Amygdala (tissue), 56 donors: Measurements from ENCODE around the gene RAP1GAP2.
"Not testable (repeated sequence)": the region's sequence is repeated elsewhere in the genome, so short reads cannot be mapped to it uniquely, and the experiment has no call there.

Source experiments
- DNase-seq, 56 donors: peaks; one replicate each; lab custom pipeline; 2025; lab: John Stamatoyannopoulos, UW

RAP1GAP2 gene

DNA sequence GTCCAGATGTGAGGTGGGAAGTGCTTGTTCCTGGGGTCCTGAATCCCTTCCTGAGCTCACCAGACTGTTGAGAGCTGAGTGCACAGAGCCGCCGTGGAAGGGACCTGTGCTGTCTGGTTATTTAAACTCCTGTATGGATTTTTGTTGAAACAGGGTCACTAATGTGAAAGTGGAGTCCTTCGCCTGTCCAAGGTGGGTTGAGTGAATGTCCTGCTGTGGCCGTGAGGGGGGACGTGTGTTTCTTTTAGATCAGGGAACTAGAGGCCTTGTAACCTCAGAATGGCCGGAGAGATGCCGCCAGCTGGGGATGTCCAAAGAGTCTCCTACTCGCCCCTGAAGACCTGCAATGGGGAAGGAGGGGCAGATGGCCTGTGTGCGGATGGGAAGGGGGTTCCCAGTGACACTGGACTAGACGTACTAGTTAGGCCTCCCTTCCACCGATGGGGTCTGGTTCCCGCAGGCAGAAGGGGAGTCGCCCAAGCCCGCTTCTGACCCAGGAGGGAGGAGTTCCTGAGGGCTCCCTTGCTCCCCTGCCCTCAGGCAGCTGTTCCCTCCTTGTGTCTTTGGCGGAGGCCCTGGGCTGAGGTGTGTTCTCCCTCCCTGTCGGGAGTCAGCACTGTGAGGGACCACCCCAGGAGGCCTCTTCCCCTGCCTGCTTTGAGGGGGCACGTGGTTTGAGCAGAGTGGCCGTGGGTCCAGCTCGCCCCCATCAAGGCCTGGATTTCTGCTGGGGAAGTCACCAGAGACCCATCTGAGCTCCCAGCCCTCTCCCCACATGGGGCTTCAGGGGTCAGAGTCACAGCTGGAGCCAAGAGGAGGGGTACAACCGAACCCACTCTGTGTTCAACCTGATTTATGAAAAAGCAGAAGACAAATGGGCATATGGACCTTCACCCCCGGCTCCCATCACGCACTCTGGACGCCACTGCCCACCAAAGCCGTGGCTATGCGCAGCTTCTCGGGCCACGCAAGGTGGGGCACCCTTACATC lies 236.3 kb downstream of the RAP1GAP2 start:
- no peak for DNase-seq

DNA sequence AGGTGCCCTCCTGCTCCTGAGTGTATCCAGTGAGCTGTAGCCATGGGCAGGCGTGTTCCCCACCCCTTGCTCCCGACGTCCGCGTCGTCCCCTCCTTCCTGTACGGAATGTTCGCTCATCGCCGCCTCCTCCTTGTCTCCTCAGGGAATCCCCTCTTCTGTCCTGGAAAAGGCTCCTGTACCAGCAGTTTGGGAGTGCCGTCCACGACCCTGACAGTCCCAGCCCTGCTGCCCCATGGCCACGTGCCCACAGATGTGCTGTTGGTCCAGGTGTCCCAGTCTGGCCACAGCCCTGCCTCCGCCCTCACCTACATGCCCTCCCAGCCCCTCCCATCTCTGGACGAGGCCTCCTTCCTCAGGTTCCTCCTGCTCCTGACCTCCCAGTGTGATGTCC lies 237.0 kb downstream of the RAP1GAP2 start:
- no peak for DNase-seq

DNA sequence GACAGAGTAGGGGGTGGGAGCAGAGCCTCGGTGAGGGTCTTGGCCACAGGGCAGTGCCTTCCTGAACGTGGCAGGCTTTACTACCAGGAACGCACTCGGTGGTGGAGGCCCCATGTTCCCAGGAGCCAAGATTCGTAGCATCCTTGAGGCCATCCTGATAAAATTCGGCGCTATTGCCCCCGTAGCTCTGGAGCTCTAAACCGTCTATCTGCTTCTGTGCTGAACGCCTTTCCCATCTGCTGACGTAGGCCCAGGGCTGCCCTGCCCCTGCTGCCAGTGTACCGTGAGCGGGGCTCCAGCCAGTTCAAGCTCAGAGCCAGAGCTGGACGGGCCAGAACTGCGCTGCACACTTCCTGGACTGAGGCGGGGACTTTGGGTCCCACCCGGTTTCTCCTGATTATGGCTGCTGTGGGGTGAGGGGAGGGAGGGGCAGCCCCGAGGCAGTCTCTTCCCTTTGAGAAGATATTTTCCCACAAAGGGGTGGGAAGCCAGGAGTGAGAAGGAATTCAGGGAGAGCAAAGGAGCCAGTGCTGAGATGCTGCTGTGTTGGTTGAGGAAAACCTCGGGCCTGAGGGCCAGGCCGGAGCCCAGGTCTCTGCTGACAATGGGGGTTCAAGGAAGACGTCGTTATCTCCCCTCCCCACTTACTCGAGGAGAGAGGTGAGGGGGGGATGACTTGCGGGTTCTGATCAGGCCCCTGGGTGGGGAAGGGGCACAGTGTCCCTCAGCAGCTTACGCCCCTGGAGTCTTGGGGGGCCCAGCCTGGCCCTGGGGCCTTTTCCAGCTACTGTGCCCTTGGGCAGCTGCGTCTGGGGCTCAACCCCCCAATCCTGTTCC lies 237.7 kb downstream of the RAP1GAP2 start:
- DNase-seq = no peak

DNA sequence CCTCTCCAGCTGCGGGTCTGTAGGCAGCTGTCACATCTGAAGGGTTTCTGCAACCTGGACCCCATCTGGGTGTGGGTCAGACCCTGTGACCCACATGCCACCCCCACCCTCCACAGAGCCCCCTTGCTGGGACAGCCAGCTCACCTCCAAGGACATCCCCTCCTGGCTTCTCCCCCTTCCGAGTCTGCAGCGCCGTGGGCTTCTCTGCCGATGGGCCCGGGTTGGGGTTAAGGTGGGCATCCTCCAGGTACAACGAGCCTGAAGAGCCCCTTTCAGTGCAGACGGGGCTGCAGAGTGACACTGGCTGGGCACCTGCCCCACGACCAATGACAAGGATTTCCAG lies 238.3 kb downstream of the RAP1GAP2 start:
- no peak for DNase-seq

DNA sequence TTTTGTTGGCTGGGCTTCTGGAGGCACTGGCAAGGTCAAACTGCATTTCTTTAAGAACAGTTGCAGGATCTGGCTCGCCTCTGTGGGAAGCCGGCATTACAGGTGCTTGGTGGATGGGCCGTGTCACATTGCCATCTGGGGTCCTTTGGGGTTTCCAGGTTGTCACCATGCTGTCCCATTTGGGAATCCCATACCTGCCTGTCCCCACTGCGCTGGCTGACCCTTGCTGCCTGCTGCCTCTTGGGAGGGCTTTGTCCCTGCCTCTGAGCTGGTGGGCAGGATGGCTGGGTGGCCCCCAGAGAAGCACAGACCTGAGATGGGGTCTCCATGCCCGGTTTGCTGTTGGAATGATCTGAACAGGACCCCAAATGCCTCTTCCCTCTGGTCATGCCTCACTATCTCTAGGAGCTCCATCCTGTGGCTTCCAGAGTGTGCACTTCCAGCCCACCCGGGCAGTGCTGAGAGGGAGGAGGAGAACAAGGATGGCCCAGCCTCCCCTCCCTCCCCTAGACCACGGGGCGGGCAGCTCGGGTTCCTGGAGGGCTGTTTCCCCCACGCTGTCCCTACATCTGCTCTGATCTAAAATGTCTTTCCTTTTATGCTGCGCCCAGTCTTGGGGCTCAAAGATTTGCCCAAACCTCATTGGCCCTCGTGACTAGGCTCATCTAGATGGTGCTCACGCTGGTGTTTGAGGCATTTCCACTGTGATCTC lies 239.2 kb downstream of the RAP1GAP2 start:
- DNase-seq = no peak

DNA sequence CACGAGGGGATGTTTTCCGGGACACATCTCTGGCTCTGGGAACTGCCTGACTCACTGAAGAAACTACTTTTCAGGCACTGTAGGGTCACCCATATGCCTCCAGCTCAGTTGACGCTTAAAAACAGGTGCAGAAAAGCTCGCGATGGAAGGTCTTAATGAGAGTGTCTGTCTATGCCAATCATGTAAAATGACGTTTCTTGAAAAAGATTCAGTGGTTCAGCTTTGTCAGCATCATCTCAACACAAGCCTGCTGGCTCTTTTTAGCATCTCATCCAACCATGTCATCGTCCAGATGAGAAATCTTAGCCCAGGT lies 239.7 kb downstream of the RAP1GAP2 start:
- no peak for DNase-seq

DNA sequence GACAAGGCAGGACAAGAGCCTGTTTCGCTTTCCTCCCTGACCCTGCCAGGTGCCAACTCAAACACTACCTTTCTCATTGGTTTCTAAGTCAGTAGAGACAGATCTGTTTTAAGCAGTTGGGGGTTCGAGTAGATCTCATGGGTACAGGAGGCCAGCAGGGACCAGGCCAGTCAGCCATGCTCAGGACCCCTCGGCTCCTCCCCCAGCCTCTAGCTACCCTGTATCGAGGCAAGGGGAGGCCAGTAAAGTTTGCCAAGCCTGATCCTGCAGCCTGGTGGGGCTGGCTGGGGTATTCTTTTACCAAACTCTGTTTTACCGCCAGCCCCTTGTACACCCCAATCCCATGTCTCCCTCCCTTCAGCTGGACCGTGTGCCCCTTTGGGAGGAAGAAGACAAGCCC lies 240.6 kb downstream of the RAP1GAP2 start:
- DNase-seq = no peak

DNA sequence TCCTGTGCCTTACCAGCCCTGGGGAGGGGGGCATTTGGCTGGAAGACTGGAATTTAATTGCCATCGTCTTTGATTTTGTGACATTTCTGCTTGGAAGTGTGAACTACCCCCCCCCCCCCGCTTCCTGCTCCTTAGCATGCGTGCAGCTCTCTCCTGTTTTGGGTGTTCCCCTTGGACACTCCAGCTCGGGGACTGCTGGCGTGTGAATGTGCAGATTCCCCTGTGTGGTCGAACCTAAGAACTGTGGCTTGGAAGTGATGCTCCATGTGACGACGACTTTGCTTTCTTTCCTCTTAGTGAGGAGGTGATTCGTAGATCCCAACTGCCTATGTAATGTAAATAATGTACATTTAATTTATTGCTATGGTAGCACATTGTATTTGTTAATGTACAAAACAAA lies 241.0 kb downstream of the RAP1GAP2 start:
- DNase-seq = no peak

DNA sequence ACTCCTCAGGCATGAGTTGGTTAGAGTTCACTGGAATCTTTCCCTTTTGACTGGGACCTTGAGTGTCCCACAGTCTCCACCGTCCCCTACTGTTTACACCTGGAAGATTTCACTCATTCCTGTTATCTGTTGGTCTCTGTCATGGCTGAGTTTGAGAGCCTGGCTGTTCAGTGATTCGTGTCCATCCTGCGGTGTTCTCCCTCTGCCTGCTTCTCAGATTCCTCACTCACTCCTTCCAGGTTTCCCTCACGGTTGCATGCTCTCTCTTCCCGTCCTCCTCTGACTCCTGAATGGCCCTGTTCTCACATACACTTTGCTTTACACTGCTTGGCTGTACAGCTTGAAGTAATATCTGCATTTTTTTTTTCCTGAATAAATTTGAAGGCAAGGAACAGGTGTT lies 242.7 kb downstream of the RAP1GAP2 start:
- DNase-seq = peak in 1 of 56 donors; percentile 3

DNA sequence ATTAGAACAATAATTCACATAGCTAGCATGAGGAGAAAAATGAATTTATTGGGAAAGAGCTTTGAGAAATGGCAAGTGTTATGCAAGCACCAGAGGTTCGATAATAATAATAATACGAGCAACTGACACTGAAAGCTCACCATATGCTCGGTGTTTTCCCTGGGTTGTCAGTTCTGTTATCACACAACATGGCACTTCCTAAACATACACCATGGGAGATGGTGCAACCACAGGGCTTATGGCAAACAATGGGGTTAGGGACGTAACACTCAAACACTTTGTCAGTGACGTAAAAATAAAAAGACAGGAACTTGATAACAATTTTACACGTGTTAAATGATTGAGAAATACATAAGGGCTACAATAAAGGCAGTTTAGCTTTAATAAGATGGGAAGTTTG lies 243.5 kb downstream of the RAP1GAP2 start:
- no peak for DNase-seq

DNA sequence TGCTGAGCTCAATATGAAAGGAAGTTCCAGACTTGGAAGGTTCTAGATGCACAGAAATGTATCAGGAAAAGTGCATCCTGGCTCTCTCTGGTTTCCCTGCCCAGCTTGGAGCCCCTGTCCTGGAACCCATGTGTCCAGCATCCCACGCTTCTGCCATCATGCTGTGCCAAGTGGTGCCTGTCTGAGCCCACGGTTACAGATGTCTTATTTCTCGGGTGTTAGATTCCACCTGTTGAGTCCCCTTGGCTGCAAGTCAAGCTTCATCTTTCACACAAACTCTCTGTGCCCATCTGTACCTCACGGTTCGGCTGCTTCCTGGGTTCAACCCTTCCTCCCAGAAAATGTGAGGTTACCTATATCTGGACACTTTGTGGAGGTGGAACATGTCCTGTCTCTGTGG lies 244.6 kb downstream of the RAP1GAP2 start:
- peak in 1 of 56 donors; percentile 9 for DNase-seq

DNA sequence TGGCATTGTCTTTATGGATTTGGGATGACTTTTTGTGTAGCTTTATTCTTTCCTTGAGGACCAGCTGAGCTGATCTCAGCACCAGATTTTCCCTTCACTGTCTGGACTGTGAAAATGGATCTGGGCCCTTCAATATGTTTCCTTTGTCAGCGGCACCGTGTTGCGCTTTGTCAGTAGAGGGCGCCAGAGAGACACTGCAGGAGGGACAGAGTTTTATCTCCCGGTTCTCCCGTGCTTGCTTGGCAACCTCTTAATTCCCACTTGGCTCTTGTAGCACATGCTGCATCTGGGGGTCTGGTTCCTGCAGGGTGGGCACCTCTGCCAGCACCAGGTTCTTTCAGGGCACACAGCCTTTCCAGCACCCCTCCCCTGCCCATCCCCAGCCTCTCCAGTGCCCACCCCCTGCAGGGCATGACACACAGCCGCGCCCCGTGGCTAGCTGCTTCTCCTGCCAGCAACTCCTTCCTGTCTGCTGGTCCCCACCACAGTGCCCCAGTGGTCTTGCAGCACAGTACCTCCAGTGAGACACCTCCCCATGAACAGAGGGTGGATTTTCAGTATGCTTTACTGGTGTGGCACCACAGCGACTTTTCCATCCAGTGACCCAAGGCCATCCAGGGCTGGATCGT lies 247.6 kb downstream of the RAP1GAP2 start:
- DNase-seq = no peak

DNA sequence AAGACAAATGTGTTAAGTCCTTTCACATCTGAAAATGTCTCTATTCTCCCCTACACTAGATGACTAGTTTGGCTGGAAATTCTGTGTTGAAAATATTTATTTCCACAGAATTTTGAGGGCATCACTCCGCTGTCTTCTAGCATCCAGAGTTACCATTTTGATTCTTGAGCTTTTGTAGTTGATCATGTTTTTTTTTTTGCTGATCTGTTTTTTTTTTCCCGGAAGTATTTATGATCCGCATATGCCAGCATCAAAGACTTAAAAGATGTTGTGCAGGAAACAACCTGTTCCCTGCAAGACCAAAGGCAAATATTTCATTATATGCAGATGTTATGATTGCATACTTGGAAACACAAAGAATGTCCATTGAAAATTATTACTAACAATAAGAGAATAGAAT lies 250.5 kb downstream of the RAP1GAP2 start:
- no peak for DNase-seq

DNA sequence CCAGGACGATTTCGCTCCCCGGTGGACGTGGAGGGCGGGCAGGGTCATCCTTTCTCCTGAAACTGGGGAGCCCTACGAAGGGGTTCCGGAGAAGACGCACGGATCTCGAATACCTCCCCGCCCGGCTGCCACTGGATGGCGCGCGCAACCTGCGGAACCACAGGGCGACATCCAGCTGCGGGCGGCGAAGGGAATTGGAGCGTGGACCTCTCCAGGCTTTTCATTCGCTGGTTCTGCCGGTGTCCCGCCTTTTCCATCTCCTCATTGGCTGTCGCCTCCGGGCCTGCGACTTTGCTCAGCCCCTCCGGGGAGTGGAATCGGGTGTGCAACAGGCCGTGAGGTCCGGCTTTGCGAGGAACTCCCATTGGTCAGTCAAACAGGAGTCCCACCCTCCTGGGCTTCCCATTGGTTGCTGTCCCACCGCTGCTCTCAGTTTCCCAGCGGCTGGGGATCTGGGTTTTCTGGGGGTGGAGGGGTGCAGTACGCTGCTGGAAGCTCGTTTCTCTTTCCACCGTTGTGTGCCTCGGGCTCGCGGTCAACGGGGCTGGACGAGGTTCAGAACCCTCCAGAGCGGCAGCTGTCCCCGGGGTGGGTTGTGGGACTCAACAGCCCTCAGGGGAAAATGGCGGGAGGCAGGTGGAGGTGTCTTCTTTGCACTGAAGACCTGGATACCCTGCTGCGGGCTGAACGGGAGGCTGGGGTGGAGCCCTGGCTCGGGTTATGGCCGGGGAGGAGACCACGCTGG lies 252.7 kb downstream of the RAP1GAP2 start:
- peak; percentile 63 to 100 (median 98) for DNase-seq

DNA sequence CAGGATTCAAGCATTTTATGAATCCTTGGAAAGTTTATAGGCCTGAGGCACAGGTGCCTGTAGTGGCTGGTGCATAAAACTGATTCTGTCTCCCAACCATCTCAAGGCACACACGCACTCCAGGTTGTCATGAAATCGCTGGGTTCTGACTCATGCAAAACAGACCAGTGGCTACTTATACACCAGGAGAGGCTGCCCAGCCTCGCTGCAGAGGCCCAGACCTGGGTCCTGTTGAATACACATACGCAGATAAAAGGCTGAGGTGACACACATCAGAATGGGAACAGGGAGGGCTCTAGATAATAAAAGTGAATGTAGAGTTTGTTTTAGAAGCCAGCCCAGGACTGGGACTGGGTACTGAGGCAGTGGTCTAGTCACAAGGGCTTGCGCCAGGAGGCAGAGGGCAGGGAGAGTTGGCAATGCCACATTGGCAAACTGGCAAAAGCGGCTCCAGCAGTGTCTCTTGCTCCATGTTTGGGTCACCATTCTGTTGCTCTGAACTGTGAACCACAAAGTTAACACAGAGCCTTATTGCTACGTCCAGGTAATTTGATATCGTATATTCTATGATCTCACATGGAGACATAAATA lies 253.6 kb downstream of the RAP1GAP2 start:
- DNase-seq = no peak

DNA sequence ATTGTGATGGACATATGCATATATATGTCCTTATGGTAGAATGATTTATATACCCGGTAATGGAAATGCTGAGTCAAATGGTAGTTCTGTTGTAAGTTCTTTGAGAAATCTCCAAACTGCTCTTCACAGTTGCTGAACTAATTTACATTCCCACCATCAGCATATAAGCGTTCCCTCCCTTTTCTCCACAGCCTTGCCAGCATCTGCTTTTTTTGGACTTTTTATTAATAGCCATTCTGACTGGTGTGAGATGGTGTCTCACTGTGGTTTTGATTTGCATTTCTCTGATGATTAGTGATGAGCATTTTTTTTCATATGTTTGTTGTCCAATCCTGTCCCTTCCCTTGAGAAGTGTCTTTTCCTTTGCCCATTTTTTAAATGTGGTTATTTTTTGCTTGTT lies 258.6 kb downstream of the RAP1GAP2 start:
- DNase-seq = not testable (repeated sequence)

DNA sequence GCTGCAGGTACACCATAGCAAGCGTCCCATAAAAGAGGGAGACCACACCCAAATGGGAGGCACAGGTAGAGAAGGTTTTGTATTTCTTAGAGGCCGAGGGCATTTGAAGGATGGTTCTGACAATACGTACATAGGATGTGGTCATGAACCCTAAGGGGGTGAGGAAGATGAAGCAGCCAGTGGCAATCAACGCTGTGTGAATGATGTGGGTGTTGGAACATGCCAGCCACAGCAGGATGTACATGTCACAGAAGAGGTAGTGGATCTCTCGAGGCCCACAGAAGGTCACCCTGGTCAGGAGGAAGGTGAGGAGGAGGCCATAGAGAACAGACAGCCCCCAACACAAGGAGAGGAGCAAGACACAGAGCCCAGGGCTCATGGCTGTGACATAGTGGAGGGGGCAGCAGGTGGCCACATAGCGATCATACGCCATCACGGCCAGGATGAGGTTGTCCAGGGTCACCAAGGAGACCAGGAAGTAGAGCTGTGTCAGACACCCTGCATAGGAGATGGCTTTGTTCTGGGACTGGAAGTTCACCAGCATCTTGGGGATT lies 266.7 kb downstream of the RAP1GAP2 start:
- not testable (repeated sequence) for DNase-seq

DNA sequence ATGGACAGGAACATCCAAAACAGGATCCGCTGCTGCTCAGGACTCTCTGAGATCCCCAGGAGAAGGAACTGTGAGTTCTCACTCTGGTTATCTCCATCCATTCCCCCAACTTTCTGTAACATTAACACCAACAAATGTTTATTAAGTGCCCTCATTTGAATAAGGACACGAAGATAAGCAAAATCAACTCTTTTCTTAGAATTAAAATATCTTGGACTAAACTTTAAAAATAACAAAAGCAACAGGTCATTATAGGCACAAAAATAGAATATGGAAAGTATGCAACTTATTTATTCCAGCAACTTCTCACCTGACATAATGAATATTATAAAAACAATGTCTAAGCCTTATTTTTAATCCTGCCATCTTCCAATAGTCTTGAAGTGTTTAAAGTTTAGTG lies 267.3 kb downstream of the RAP1GAP2 start, which contains the start of gene OR1D5:
OR1D5 (minus strand) TSS at position 101 of the 400 bp plus-strand sequence; CDS start at position 101, 0 bp downstream.
- not testable (repeated sequence) for DNase-seq

DNA sequence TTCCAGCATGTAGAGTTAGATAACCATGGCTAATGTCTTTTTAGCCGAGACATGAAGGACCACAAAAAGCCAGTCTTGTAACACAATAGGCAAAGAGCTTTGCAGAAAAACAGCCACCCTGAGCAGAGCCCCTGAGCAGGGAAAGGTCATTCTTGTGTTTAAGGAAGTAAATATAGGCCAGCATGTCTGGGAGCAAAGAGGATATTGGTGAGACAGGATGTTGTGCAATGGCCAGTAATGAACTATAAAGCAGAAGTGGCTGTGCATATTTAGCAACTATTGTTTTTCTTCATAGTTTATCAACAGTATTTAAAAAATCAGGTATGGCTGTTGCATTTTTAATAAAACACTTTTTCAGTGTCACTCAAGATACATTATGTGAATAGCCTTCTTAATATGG lies 269.0 kb downstream of the RAP1GAP2 start:
- peak in 3 of 56 donors; percentile 5 to 12 (median 8) for DNase-seq
